A549 (cell line): ENCODE results near the gene CYP1B1.

Experiments used
- CHD4 ChIP-seq: fragments of 200-600 bp; sonication (generic); IDR thresholded peaks from 2 replicates; pipeline ENCODE4 v1.6.1; 2016; ENCODE audit warnings: antibody characterized with exemption, mild to moderate bottlenecking, borderline replicate concordance
- CTCF ChIP-seq: fragments of >200 bp; sonication (Bioruptor Twin); formaldehyde crosslinking; IDR thresholded peaks from 3 replicates; pipeline ENCODE4 v1.5.1; 2016
- E2F6 ChIP-seq: IDR thresholded peaks from 2 replicates; pipeline ENCODE4 v1.6.1; 2012; ENCODE audit warnings: low read depth, borderline replicate concordance
- EP300 ChIP-seq, 2 experiments: fragments of >200 bp; sonication (Bioruptor Twin); formaldehyde crosslinking; IDR thresholded peaks; 2 replicates in 1 of 2; 3 replicates in 1 of 2; pipeline ENCODE4 v1.6.1; 2016 to 2017
- JUN ChIP-seq, 2 experiments: fragments of >200 bp; sonication (Bioruptor Twin); formaldehyde crosslinking; IDR thresholded peaks; 2 replicates in 1 of 2; 3 replicates in 1 of 2; pipeline ENCODE4 v1.6.1; 2016 to 2017
- MAZ ChIP-seq: fragments of 150-350 bp; IDR thresholded peaks from 2 replicates; pipeline ENCODE4 v1.6.1; 2014; ENCODE audit warnings: antibody characterized with exemption, low read depth, low read length, borderline replicate concordance
- REST ChIP-seq: fragments of 200-600 bp; sonication (generic); IDR thresholded peaks from 2 replicates; pipeline ENCODE4 v1.6.1; 2016; ENCODE audit warnings: antibody characterized with exemption, mild to moderate bottlenecking, moderate library complexity
- RFX5 ChIP-seq: fragments of 450-650 bp; IDR thresholded peaks from 2 replicates; pipeline ENCODE4 v1.7.1; 2014; ENCODE audit warnings: antibody characterized with exemption, mild to moderate bottlenecking, moderate library complexity
- SMC3 ChIP-seq: fragments of >200 bp; sonication (Bioruptor Twin); formaldehyde crosslinking; IDR thresholded peaks from 3 replicates; pipeline ENCODE4 v1.6.1; 2018; ENCODE audit warnings: inconsistent platforms
- SREBF2 ChIP-seq: fragments of 450-650 bp; IDR thresholded peaks from 2 replicates; pipeline ENCODE4 v1.6.1; 2014; ENCODE audit warnings: mild to moderate bottlenecking, moderate library complexity
- USF2 ChIP-seq: fragments of 450-650 bp; IDR thresholded peaks from 2 replicates; pipeline ENCODE4 v1.6.1; 2014; ENCODE audit warnings: antibody characterized with exemption
- ZFP36 ChIP-seq: fragments of 450-650 bp; IDR thresholded peaks from 2 replicates; pipeline ENCODE4 v1.6.1; 2014; ENCODE audit warnings: borderline replicate concordance; ENCODE audit not compliant: partially characterized antibody
- TF ChIP-seq, protein P1 (sequence below): fragments of >200 bp; sonication (Bioruptor Twin); formaldehyde crosslinking; IDR thresholded peaks from 3 replicates; pipeline ENCODE4 v1.6.1; 2016

DNA sequence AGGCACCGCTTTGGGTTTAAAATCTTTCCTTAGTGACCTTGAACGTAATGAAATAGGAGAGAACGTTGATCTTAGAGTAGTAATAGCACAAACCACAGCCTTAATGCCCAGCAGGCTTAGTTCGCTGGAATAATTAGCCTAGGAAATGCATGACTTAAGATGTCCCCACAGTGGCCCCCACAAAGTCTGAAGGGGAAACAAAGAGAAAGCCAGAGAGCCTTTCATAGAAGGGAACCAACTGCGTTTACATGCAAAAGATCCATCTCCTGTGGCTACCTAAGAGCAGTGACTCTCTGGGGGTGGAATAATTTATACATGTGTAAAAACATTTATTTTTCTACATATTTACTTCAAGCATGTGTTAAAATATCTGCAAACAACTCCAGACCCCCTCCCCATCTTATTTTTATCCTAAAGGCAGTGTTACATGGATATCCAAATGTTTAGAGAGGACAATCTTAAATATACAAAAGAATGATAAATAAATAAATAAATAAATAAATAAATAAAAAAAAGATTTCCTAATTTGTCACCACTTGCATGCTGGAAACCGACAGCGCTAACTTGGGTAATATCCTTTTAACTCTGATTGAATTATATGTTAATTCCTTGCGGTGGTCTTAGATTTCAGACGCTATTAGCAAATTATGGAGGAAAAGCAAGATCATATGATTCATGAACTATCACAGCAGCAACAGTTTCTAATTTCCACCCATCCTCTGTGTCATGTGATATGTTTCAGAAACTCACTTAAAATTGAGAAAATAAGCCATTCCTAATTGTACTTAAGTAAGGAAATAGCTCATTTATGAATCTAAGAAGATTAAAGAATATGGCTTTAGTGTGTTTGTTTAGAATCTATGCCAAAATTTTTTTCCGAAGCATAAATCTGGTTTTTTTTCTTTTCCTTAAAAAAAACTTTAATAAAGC is 23.4 kb upstream of the CYP1B1 start:
- TF ChIP-seq MAZ: no peak
- no peak for TF ChIP-seq EP300 (IDR thresholded peaks at IDR 0.05)
- TF ChIP-seq CTCF: no peak
- TF ChIP-seq SREBF2: no peak
- TF ChIP-seq JUN (IDR thresholded peaks at IDR 0.05): no peak
- no peak for TF ChIP-seq SMC3
- no peak for TF ChIP-seq E2F6
- no peak for TF ChIP-seq USF2
- TF ChIP-seq REST: no peak
- TF ChIP-seq, protein P1, sequence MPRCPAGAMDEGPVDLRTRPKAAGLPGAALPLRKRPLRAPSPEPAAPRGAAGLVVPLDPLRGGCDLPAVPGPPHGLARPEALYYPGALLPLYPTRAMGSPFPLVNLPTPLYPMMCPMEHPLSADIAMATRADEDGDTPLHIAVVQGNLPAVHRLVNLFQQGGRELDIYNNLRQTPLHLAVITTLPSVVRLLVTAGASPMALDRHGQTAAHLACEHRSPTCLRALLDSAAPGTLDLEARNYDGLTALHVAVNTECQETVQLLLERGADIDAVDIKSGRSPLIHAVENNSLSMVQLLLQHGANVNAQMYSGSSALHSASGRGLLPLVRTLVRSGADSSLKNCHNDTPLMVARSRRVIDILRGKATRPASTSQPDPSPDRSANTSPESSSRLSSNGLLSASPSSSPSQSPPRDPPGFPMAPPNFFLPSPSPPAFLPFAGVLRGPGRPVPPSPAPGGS: no peak
- no peak for TF ChIP-seq ZFP36
- no peak for TF ChIP-seq CHD4
- TF ChIP-seq RFX5: no peak
